ENCODE data around the gene CAPN13. TPM values are rescaled to one million over a fixed set of nuclear protein-coding genes. Genes with fewer than 3 reads are reported as not detected.

Gene CAPN13
- polyA plus RNA-seq, 1 donor (not counting 4 experiments of a cell fraction or from before 2014, with no cell fraction given), result not detected

DNA sequence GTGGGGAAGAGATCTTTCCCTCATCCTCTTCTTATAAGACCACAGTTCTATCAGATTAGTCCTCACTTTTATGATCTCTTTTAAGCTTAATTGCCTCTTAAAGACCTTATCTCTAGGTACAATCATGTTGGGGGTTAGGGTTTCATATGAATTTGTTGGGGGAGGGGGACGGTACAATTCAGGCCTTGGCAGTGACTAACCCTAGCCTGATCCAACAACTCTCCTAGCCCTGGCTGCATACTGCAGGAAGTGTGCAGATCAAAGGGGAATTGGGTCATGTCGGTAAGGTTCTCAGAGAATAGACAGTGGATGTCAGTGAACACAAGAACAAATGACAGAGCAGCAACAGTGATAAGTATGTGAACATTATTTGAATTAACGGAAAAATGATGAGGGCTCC lies 16.4 kb downstream of the CAPN13 start:
- Histone ChIP-seq H3K9ac (ENCODE audit: control insufficient read depth, extremely low read depth, insufficient read depth, low read length) (no peak overlapping the region), H3K4me1 (ENCODE audit: control insufficient read depth, extremely low read depth, insufficient read depth, low read length) (no peaks in the 10 kb centered on the region), H3K36me3 (ENCODE audit: control insufficient read depth in 2 of 2, extremely low read depth in 1 of 2, insufficient read depth in 2 of 2, low read length in 2 of 2) (no peaks in the 10 kb centered on the region), H2AFZ (ENCODE audit: control insufficient read depth, low read length) (no peak overlapping the region), H3K4me2 (ENCODE audit: control insufficient read depth, extremely low read depth, insufficient read depth, low read depth, low read length) (no peak overlapping the region), H3K9me1 (ENCODE audit: control insufficient read depth, extremely low read depth, insufficient read depth, low read length) (no peaks in the 10 kb centered on the region), H3K27ac (ENCODE audit: control insufficient read depth, insufficient read depth, low read length) (no peak overlapping the region), H3K9me3 (ENCODE audit: control insufficient read depth, low read depth, low read length) (no peaks in the 10 kb centered on the region), H3K79me2 (ENCODE audit: control insufficient read depth, insufficient read depth, low read length) (no peaks in the 10 kb centered on the region), H4K20me1 (ENCODE audit: control insufficient read depth, extremely low read depth, insufficient read depth, low read length) (no peaks in the 10 kb centered on the region), H3K4me3 (ENCODE audit: control insufficient read depth in 2 of 3, extremely low read depth in 1 of 3, insufficient read depth in 2 of 3, low read depth in 1 of 3, low read length in 3 of 3) (no peak overlapping the region), H3K27me3 (ENCODE audit: control insufficient read depth, extremely low read depth, insufficient read depth, low read length) (peaks cover 15% of the 10 kb centered on the region)
- dilution Hi-C loops (cut with MboI; ENCODE audit: extremely low pct_ligation_motif_present, low sequenced_read_pairs), result no loop called here
- TF ChIP-seq, protein P1, sequence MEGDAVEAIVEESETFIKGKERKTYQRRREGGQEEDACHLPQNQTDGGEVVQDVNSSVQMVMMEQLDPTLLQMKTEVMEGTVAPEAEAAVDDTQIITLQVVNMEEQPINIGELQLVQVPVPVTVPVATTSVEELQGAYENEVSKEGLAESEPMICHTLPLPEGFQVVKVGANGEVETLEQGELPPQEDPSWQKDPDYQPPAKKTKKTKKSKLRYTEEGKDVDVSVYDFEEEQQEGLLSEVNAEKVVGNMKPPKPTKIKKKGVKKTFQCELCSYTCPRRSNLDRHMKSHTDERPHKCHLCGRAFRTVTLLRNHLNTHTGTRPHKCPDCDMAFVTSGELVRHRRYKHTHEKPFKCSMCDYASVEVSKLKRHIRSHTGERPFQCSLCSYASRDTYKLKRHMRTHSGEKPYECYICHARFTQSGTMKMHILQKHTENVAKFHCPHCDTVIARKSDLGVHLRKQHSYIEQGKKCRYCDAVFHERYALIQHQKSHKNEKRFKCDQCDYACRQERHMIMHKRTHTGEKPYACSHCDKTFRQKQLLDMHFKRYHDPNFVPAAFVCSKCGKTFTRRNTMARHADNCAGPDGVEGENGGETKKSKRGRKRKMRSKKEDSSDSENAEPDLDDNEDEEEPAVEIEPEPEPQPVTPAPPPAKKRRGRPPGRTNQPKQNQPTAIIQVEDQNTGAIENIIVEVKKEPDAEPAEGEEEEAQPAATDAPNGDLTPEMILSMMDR (optimal IDR thresholded peaks at IDR 0.05 in 1 of 3, IDR thresholded peaks at IDR 0.05 in 1 of 3, conservative IDR thresholded peaks at IDR 0.05 in 1 of 3; ENCODE audit: extremely low read depth in 1 of 3, insufficient read depth in 2 of 3, low read length in 3 of 3), result no peak
- no peak for TF ChIP-seq EZH2 (IDR thresholded peaks at IDR 0.05; ENCODE audit: low read length)
- FAIRE-seq (no peak), DNase-seq (ENCODE audit: low read depth, low spot score) (no peak)

DNA sequence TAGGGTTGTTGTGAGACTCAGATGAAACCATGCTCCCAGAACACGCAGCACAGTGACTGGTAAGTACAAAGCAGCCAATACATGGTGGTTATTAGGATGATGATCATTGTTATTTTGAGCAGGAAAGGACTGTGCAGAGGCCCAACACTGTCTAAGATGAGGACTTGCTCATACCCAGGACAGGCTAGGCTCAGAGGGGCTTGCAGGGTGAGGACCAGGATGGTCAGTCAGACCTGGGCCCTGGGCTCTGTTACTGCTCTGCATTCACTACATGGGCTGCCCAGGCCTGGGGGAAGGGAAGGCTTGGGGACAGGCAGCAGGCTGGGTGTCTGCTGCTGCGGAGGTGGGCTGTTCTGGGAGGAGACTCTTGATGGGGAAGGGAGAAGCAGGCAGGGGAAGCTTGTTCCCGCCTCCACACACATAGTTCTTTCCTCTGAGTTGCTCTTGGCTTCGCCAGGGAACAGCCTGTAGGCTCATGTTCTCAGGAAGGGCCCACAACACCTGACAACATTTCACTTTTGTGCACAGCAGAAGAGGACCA lies 17.5 kb downstream of the CAPN13 start:
- TF ChIP-seq, protein P1 (optimal IDR thresholded peaks at IDR 0.05 in 1 of 3, IDR thresholded peaks at IDR 0.05 in 1 of 3, conservative IDR thresholded peaks at IDR 0.05 in 1 of 3; ENCODE audit: extremely low read depth in 1 of 3, insufficient read depth in 2 of 3, low read length in 3 of 3), result no peak
- no peak for TF ChIP-seq EZH2 (IDR thresholded peaks at IDR 0.05; ENCODE audit: low read length)
- Histone ChIP-seq H3K9me3 (ENCODE audit: control insufficient read depth, low read depth, low read length) (no peaks in the 10 kb centered on the region), H2AFZ (ENCODE audit: control insufficient read depth, low read length) (no peak overlapping the region), H3K4me2 (ENCODE audit: control insufficient read depth, extremely low read depth, insufficient read depth, low read depth, low read length) (no peak overlapping the region), H3K9me1 (ENCODE audit: control insufficient read depth, extremely low read depth, insufficient read depth, low read length) (no peaks in the 10 kb centered on the region), H3K4me1 (ENCODE audit: control insufficient read depth, extremely low read depth, insufficient read depth, low read length) (no peaks in the 10 kb centered on the region), H3K4me3 (ENCODE audit: control insufficient read depth in 2 of 3, extremely low read depth in 1 of 3, insufficient read depth in 2 of 3, low read depth in 1 of 3, low read length in 3 of 3) (no peak overlapping the region), H3K79me2 (ENCODE audit: control insufficient read depth, insufficient read depth, low read length) (no peaks in the 10 kb centered on the region), H3K27ac (ENCODE audit: control insufficient read depth, insufficient read depth, low read length) (no peak overlapping the region), H3K36me3 (ENCODE audit: control insufficient read depth in 2 of 2, extremely low read depth in 1 of 2, insufficient read depth in 2 of 2, low read length in 2 of 2) (no peaks in the 10 kb centered on the region), H3K9ac (ENCODE audit: control insufficient read depth, extremely low read depth, insufficient read depth, low read length) (no peak overlapping the region), H4K20me1 (ENCODE audit: control insufficient read depth, extremely low read depth, insufficient read depth, low read length) (no peaks in the 10 kb centered on the region), H3K27me3 (ENCODE audit: control insufficient read depth, extremely low read depth, insufficient read depth, low read length) (peaks cover 15% of the 10 kb centered on the region)
- dilution Hi-C loops (cut with MboI; ENCODE audit: extremely low pct_ligation_motif_present, low sequenced_read_pairs), result no loop called here
- FAIRE-seq (no peak), DNase-seq (ENCODE audit: low read depth, low spot score) (no peak)

Measured in keratinocyte (primary cell).